GM12872 (cell line): ENCODE data around the gene GMCL2.

Experiments used
- TF ChIP-seq, protein P1 (sequence below): IDR thresholded peaks from 3 replicates; pipeline ENCODE4 v1.5.1; 2011; ENCODE audit warnings: low read depth, mild to moderate bottlenecking, low read length, moderate library complexity; ENCODE audit not compliant: insufficient read depth

The GMCL2 gene

GRCh38 chr5:178218827-178219226 lies 31.7 kb upstream of the GMCL2 start:
- TF ChIP-seq, protein P1, sequence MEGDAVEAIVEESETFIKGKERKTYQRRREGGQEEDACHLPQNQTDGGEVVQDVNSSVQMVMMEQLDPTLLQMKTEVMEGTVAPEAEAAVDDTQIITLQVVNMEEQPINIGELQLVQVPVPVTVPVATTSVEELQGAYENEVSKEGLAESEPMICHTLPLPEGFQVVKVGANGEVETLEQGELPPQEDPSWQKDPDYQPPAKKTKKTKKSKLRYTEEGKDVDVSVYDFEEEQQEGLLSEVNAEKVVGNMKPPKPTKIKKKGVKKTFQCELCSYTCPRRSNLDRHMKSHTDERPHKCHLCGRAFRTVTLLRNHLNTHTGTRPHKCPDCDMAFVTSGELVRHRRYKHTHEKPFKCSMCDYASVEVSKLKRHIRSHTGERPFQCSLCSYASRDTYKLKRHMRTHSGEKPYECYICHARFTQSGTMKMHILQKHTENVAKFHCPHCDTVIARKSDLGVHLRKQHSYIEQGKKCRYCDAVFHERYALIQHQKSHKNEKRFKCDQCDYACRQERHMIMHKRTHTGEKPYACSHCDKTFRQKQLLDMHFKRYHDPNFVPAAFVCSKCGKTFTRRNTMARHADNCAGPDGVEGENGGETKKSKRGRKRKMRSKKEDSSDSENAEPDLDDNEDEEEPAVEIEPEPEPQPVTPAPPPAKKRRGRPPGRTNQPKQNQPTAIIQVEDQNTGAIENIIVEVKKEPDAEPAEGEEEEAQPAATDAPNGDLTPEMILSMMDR = no peak

DNA sequence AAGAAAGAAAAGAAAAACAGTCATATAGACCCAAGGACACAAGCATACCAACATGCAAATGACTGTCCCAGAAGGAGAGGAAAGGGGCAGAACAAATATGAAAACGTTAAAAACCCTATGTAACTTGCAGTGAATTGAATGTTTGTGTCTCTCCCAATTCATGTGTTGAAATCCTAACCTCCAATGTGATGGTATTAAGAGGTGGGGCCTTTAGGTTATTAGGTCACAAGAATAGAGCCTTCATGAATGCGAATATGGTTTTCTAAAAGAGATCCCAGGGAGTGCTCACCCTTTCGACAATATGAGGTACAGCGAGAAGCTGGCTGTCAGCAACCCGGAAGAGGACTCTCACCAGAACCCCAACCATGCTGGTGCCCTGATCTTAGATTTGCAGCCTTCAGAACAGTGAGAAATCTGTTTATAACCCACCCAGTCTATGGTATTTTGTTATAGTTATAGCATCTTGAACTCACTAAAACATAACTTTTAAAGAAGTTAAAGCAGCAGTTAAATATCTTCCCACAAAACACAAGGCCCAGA lies 31.1 kb upstream of the GMCL2 start:
- TF ChIP-seq, protein P1 = no peak

DNA sequence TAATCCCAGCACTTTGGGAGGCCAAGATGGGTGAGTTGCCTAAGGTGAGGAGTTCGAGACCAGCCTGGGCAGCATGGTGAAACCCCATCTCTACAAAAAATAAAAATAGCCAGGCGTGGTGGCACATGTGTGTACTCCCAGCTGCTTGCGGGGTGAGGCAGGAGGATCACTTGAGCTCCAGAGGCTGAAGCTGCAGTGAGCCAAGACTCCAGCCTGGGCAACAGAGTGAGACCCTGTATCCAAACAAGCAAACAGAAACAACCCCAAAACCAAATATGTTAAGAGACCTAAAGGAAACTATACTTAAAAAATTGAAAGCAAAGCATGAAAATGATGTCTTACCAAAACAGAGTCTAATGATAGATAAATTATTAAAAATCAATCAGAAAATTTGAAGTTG lies 29.6 kb upstream of the GMCL2 start:
- TF ChIP-seq, protein P1 = no peak

DNA sequence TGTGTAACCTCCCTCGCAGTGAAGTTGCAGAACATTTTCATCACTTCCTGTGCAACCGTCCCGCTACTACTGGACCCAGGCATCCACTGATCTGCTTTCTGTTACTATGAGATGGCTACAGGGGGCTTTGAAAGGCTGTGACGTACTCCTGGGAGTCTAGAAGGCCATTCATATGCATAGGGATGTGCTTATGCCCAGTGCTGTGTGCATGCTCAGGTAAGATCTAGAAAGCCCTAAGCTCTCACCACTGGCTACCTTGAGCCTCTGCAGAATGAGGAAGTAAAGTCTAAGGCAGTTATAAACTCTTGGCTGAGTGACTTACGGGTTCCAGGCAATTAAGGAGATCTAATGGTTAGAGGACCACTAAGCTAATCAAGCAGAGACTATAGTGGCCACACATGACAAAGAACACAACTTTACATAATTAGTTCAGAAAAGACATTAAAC lies 28.9 kb upstream of the GMCL2 start:
- TF ChIP-seq, protein P1 = no peak

GRCh38 chr5:178215280-178216002 lies 28.3 kb upstream of the GMCL2 start:
- TF ChIP-seq, protein P1 = no peak

- TF ChIP-seq, protein P1 = no peak
Observed at GRCh38 chr5:178214160-178214803, 27.1 kb upstream of the GMCL2 start.

- TF ChIP-seq, protein P1 = no peak
Observed at GRCh38 chr5:178213748-178214151, 26.6 kb upstream of the GMCL2 start.
